Adrenal gland (tissue), 12 donors: ENCODE measurements around the gene IVNS1ABP. TPM values are rescaled to one million over a fixed set of nuclear protein-coding genes. Genes with fewer than 3 reads are reported as not detected.
"Not testable (repeated sequence)": the region's sequence is repeated elsewhere in the genome, so short reads cannot be mapped to it uniquely, and the experiment has no call there.

Experiments used
- DNase-seq, 7 donors: peaks; one replicate each; pipeline ENCODE4 v3.0.0-alpha.2; 2019 to 2020
- H3K27ac ChIP-seq, 5 donors: fragments of 200-600 bp; sonication (generic) in 4 of 5; 1 replicate in 3 of 5; 2 replicates in 2 of 5; pipeline versions ENCODE4 v1.5.1 to v1.8.0; 2016 to 2020; ENCODE audit warnings: mild to moderate bottlenecking in 1 of 5
- H3K27me3 ChIP-seq: fragments of 200-600 bp; 2 replicates; pipeline ENCODE4 v1.8.0; 2021
- H3K36me3 ChIP-seq, 2 donors: fragments of 200-600 bp; replicated peaks in 1 of 2; 1 replicate in 1 of 2; 2 replicates in 1 of 2; pipeline versions ENCODE4 v1.5.1 to v1.8.0; 2018 to 2022
- H3K4me1 ChIP-seq, 2 donors: fragments of 200-600 bp; replicated peaks in 1 of 2; 1 replicate in 1 of 2; 2 replicates in 1 of 2; pipeline versions ENCODE4 v1.5.1 to v1.8.0; 2018 to 2021
- H3K4me3 ChIP-seq, 4 donors: fragments of 200-600 bp; sonication (generic) in 3 of 4; one replicate each; pipeline ENCODE4 v1.5.1; 2016 to 2018
- H3K9me3 ChIP-seq, 3 donors: fragments of 200-600 bp; sonication (generic) in 1 of 3; replicated peaks in 1 of 3; 1 replicate in 2 of 3; 2 replicates in 1 of 3; pipeline versions ENCODE4 v1.5.1 to v1.8.0; 2016 to 2021
- CTCF ChIP-seq, 6 experiments: fragments of 450-650 bp in 4 of 6; fragments of 200-600 bp in 2 of 6; sonication (generic) in 1 of 6; IDR thresholded peaks; 1 replicate in 5 of 6; 2 replicates in 1 of 6; pipeline versions ENCODE4 v1.5.1 to v1.8.0; 2016 to 2021; ENCODE audit warnings: antibody characterized with exemption in 6 of 6, mild to moderate bottlenecking in 2 of 6, moderate library complexity in 1 of 6
- POLR2A ChIP-seq, 2 donors: fragments of 450-650 bp; IDR thresholded peaks; one replicate each; pipeline ENCODE4 v1.6.1; 2017; ENCODE audit warnings: antibody characterized with exemption in 2 of 2, mild to moderate bottlenecking in 2 of 2, moderate library complexity in 1 of 2
- WGBS, 4 donors: extraction: QIAGEN DNeasy Blood & Tissue Kit in 2 of 4; methylation state at CpG; one replicate each; pipeline versions ENCODE4 v1.1.5 to v1.1.7; 2013 to 2017; 5-methylcytosine and 5-hydroxymethylcytosine counted together
- intact Hi-C, 2 donors: fragments of 100-400 bp; cut with DNase I; formaldehyde crosslinking; loops; one replicate each; pipeline versions ENCODE4 v1.14.1 to v1.15.0; 2022 to 2023
- polyA plus RNA-seq, 3 donors: library from polyadenylated mRNA; stranded (reverse); fragments of 200-250 nt in 2 of 3; fragments of 350-450 nt in 1 of 3; fragmentation: Illumina TruSeq in 1 of 3; extraction: RNeasy Lipid Tissue Mini Kit (QIAGEN cat#74804) in 1 of 3; gene quantifications; one replicate each; pipeline ENCODE4 v1.2.3, GENCODE V29; 2013 to 2014
- total RNA-seq, 9 donors: library from RNA; depleted of rRNA in 4 of 9; stranded (reverse); fragments of >200 nt in 4 of 9; fragments of 120-200 nt in 1 of 9; fragmentation: NEBNext Ultra II Directional in 1 of 9; extraction: Animal tissue kit (Norgen Biotek cat#: 25700) in 1 of 9; gene quantifications; one replicate each; pipeline versions ENCODE4 v1.1.0 to v1.2.4, GENCODE V29; 2013 to 2023
- donor health status: healthy with polysubstance abuse.
- donor health status: Bipolar disorder and iron deficiency.
- donor health status: DM: yes; HTN: yes; CAD: no.
- donor health status: DM: no; HTN: no; CAD: no.
- donor health status: DM: no; HTN: no; CAD: no.
- donor health status: DM: yes; HTN: yes; CAD: no.

Gene IVNS1ABP
- total and polyA plus RNA-seq, 12 donors, result 20.4 to 119 (median 40.5) TPM

- no peaks in the 10 kb centered on the region for H3K9me3 ChIP-seq
- peaks cover 0 to 6% of the 10 kb centered on the region in 2 donors for H3K4me1 ChIP-seq
- H3K27me3 ChIP-seq, result no peaks in the 10 kb centered on the region
- TF ChIP-seq CTCF (IDR thresholded peaks at IDR 0.05), result no peak
- no peak for TF ChIP-seq POLR2A (IDR thresholded peaks at IDR 0.05)
- H3K36me3 ChIP-seq, result no peaks in the 10 kb centered on the region
- intact Hi-C loops, result no loop called here
- WGBS, 4 donors, result 71 to 84% (median 74%) methylated on average over 2 of the region's 2 CpGs
- H3K27ac ChIP-seq, result no peak overlapping the region
- no peak overlapping the region for H3K4me3 ChIP-seq
- no peak for DNase-seq
Observed at GRCh38 chr1:185322636-185323035, 5.6 kb upstream of the IVNS1ABP start.

GRCh38 chr1:185321653-185322221, 4.7 kb upstream of the IVNS1ABP start:
- not testable (repeated sequence) for H3K36me3 ChIP-seq
- WGBS, 4 donors, result 95 to 100% (median 98%) methylated on average over 9 to 36 of the region's 36 CpGs

GRCh38 chr1:185321104-185321503, 4.1 kb upstream of the IVNS1ABP start:
- H3K4me1 ChIP-seq, DNase-seq, H3K27ac ChIP-seq, H3K27me3 ChIP-seq, H3K36me3 ChIP-seq, H3K4me3 ChIP-seq, intact Hi-C loops, H3K9me3 ChIP-seq: not testable (repeated sequence)
- 95 to 97% (median 97%) methylated on average over 7 of the region's 7 CpGs for WGBS, 4 donors

More at GRCh38 chr1:185321653-185322221, 4.7 kb upstream of the IVNS1ABP start:
- H3K27me3 ChIP-seq, H3K9me3 ChIP-seq, DNase-seq, H3K4me1 ChIP-seq, intact Hi-C loops, H3K27ac ChIP-seq, H3K4me3 ChIP-seq: not testable (repeated sequence)

GRCh38 chr1:185319139-185319475, 2.1 kb upstream of the IVNS1ABP start:
- Histone ChIP-seq H3K27ac (no peak overlapping the region), H3K9me3 (no peaks in the 10 kb centered on the region), H3K27me3 (no peaks in the 10 kb centered on the region), H3K36me3 (no peaks in the 10 kb centered on the region), H3K4me1 (peaks cover 10 to 23% of the 10 kb centered on the region in 2 donors), H3K4me3 (no peak overlapping the region)
- TF ChIP-seq CTCF (IDR thresholded peaks at IDR 0.05) (no peak), POLR2A (IDR thresholded peaks at IDR 0.05) (no peak)
- WGBS, 4 donors, result 67 to 80% (median 68%) methylated on average over 1 of the region's 1 CpG
- intact Hi-C loops, result loop anchor here in 1 of 2 donors (10.0 kb wide), 1 partner anchor 356 kb away; no protein-coding TSS in a partner anchor
- DNase-seq, result no peak

- Histone ChIP-seq H3K4me1 (peaks cover 12 to 28% of the 10 kb centered on the region in 2 donors), H3K4me3 (peak overlapping the region in 1 of 4 donors; percentile 88), H3K27me3 (no peaks in the 10 kb centered on the region), H3K27ac (peak overlapping the region in 2 of 5 donors; percentile 94 to 98), H3K36me3 (no peaks in the 10 kb centered on the region), H3K9me3 (no peaks in the 10 kb centered on the region)
- TF ChIP-seq POLR2A (IDR thresholded peaks at IDR 0.05) (no peak), CTCF (IDR thresholded peaks at IDR 0.05) (no peak)
- 71 to 83% (median 74%) methylated on average over 10 of the region's 10 CpGs for WGBS, 4 donors
- intact Hi-C loops, result loop anchor here in 1 of 2 donors (10.0 kb wide), 1 partner anchor 356 kb away; no protein-coding TSS in a partner anchor
- no peak for DNase-seq
Observed at GRCh38 chr1:185318431-185319138, 1.5 kb upstream of the IVNS1ABP start.
